ENCODE results near the gene SLC39A11. TPM values are rescaled to one million over a fixed set of nuclear protein-coding genes. Genes with fewer than 3 reads are reported as not detected.
A peak's percentile ranks its signal among the peaks of the same experiment; 100 is the strongest.

SLC39A11 gene
- total and polyA plus RNA-seq, 4 donors: 4.6 to 23.3 (median 11.4) TPM

DNA sequence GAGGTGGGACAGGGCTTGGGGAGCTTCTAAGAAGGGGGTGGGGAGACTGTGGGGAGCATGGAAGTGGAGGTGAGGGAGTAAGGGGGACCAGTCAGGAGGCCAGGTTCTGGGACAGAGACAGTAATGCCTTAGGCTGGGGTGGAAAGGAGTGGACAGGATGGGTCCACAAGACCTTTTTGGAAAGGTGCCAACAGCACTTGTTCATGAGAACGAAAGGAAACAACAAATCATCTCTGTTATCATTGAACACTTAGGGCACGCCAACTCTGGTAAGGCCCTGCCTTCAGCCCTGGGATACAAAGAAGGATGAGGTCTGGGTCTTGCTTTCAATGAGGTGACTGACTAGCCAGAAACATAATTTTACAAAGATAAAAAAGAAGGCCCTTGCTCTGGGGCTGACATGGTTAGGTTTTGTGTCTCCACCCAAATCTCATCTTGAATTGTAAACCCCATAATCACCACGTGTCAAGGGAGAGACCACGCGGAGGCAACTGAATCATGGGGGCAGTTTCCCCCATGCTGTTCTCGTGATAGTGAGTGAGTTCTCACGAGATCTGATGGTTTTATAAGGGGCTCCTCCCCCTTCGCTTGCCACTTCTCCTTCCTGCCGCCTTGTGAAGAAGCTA, 113.8 kb downstream of the SLC39A11 start:
- H3K36me3 ChIP-seq (ENCODE audit: control insufficient read depth, insufficient read depth, low read length): no peaks in the 10 kb centered on the region
- peaks cover 6% of the 10 kb centered on the region for H3K4me1 ChIP-seq (ENCODE audit: control insufficient read depth, insufficient read depth, low read length)
- H3K27me3 ChIP-seq (ENCODE audit: control insufficient read depth, insufficient read depth, low read length): no peaks in the 10 kb centered on the region
- no peak overlapping the region for H3K4me3 ChIP-seq (ENCODE audit: low read depth, low read length)
- H3K27ac ChIP-seq (ENCODE audit: low read depth, low read length): no peak overlapping the region
- no peaks in the 10 kb centered on the region for H3K9me3 ChIP-seq (ENCODE audit: control insufficient read depth, insufficient read depth, low read length)
- no peak for DNase-seq (ENCODE audit: low read depth in 4 of 6, low spot score in 6 of 6)
- WGBS (ENCODE audit: insufficient coverage): 90% methylated on average over 2 of the region's 9 CpGs

GRCh38 chr17:72977771-72978417, 114.6 kb downstream of the SLC39A11 start:
- H3K9me3 ChIP-seq (ENCODE audit: control insufficient read depth, insufficient read depth, low read length): no peaks in the 10 kb centered on the region
- H3K4me3 ChIP-seq (ENCODE audit: low read depth, low read length): no peak overlapping the region
- no peaks in the 10 kb centered on the region for H3K36me3 ChIP-seq (ENCODE audit: control insufficient read depth, insufficient read depth, low read length)
- no peaks in the 10 kb centered on the region for H3K27me3 ChIP-seq (ENCODE audit: control insufficient read depth, insufficient read depth, low read length)
- no peak overlapping the region for H3K27ac ChIP-seq (ENCODE audit: low read depth, low read length)
- no peak for DNase-seq (ENCODE audit: low read depth in 4 of 6, low spot score in 6 of 6)
- 69% methylated on average over 11 of the region's 20 CpGs for WGBS (ENCODE audit: insufficient coverage)
- H3K4me1 ChIP-seq (ENCODE audit: control insufficient read depth, insufficient read depth, low read length): peaks cover 6% of the 10 kb centered on the region

GRCh38 chr17:72976971-72977770, 115.3 kb downstream of the SLC39A11 start:
- 66% methylated on average over 5 of the region's 12 CpGs for WGBS (ENCODE audit: insufficient coverage)
- DNase-seq (ENCODE audit: low read depth in 4 of 6, low spot score in 6 of 6): peak in 1 of 6 donors; percentile 66
- Histone ChIP-seq H3K36me3 (ENCODE audit: control insufficient read depth, insufficient read depth, low read length) (no peaks in the 10 kb centered on the region), H3K4me1 (ENCODE audit: control insufficient read depth, insufficient read depth, low read length) (peaks cover 6% of the 10 kb centered on the region), H3K27me3 (ENCODE audit: control insufficient read depth, insufficient read depth, low read length) (no peaks in the 10 kb centered on the region), H3K4me3 (ENCODE audit: low read depth, low read length) (no peak overlapping the region), H3K9me3 (ENCODE audit: control insufficient read depth, insufficient read depth, low read length) (no peaks in the 10 kb centered on the region), H3K27ac (ENCODE audit: low read depth, low read length) (peak overlapping the region; percentile 61)

GRCh38 chr17:72975509-72975908, 117.0 kb downstream of the SLC39A11 start:
- peaks cover 13% of the 10 kb centered on the region for H3K4me1 ChIP-seq (ENCODE audit: control insufficient read depth, insufficient read depth, low read length)

DNA sequence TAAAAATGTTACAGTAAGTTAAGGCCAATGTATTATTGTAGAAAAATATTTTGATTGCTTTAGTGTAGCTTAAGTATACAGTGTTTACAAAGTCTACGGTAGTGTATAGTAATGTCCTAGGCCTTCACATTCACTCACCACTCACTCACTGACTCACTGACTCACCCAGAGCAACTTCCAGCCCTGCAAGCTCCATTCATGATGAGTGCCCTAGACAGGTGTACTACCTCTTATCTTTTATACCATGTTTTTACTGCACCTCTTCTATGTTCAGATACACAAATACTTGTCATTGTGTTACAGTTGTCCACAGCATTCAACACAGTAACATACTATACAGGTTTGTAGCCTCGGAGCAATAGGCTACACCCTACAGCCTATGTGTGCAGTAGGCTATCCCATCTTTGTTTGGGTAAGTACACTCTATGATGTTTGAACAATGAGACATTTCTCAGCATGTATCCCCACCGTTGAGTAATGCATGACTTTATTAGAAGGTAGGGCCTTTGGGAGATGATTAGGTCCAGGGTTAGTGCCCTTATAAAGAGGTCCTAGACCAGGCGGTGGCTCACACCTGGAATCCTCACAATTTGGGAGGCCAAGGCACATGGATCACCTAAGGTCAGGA, 117.8 kb downstream of the SLC39A11 start:
- Histone ChIP-seq H3K27me3 (ENCODE audit: control insufficient read depth, insufficient read depth, low read length) (no peaks in the 10 kb centered on the region), H3K4me3 (ENCODE audit: low read depth, low read length) (no peak overlapping the region), H3K4me1 (ENCODE audit: control insufficient read depth, insufficient read depth, low read length) (peaks cover 17% of the 10 kb centered on the region), H3K36me3 (ENCODE audit: control insufficient read depth, insufficient read depth, low read length) (no peaks in the 10 kb centered on the region), H3K27ac (ENCODE audit: low read depth, low read length) (no peak overlapping the region), H3K9me3 (ENCODE audit: control insufficient read depth, insufficient read depth, low read length) (no peaks in the 10 kb centered on the region)
- no peak for DNase-seq (ENCODE audit: low read depth in 4 of 6, low spot score in 6 of 6)
- WGBS (ENCODE audit: insufficient coverage): 100% methylated on average over 2 of the region's 4 CpGs

More at GRCh38 chr17:72975509-72975908, 117.0 kb downstream of the SLC39A11 start:
- Histone ChIP-seq H3K27me3 (ENCODE audit: control insufficient read depth, insufficient read depth, low read length) (no peaks in the 10 kb centered on the region), H3K27ac (ENCODE audit: low read depth, low read length) (no peak overlapping the region), H3K4me3 (ENCODE audit: low read depth, low read length) (no peak overlapping the region), H3K36me3 (ENCODE audit: control insufficient read depth, insufficient read depth, low read length) (no peaks in the 10 kb centered on the region), H3K9me3 (ENCODE audit: control insufficient read depth, insufficient read depth, low read length) (no peaks in the 10 kb centered on the region)
- WGBS (ENCODE audit: insufficient coverage): 83% methylated on average over 1 of the region's 2 CpGs
- DNase-seq (ENCODE audit: low read depth in 4 of 6, low spot score in 6 of 6): no peak

DNA sequence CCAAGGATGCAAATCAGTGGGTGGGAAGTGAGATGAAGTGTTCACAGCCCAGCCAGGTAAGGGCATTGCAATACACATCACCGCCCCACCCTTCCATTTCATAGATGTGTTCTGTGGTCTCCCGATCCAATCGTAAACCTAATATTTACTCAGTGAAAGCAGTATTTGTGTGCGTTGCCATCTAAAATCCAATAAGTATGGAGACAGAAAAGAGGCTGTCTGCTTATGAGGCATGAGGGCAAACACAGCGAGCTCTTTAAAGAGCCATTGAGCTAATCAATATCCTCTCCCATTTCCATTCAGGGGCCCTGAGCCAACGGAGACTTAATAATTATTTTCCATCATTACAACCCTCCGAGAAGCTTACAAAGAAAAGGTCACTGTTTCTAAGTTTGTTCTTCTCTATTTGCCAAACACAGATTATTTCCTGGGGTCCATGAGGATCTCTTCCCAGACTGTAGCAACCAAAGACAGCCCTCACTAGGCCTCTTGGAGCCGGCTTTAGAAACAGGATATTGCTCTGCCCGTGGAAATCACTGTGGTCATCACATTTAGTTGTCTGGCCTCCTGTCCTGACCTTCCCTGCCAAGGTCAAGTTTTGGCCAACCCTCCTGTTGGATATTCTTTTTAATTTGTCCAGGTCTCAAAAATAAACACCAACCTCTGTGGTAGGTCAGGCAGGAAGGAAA, 120.1 kb downstream of the SLC39A11 start:
- no peaks in the 10 kb centered on the region for H3K27me3 ChIP-seq (ENCODE audit: control insufficient read depth, insufficient read depth, low read length)
- no peaks in the 10 kb centered on the region for H3K36me3 ChIP-seq (ENCODE audit: control insufficient read depth, insufficient read depth, low read length)
- 70% methylated on average over 5 of the region's 9 CpGs for WGBS (ENCODE audit: insufficient coverage)
- peaks cover 18% of the 10 kb centered on the region for H3K4me1 ChIP-seq (ENCODE audit: control insufficient read depth, insufficient read depth, low read length)
- no peak overlapping the region for H3K4me3 ChIP-seq (ENCODE audit: low read depth, low read length)
- H3K9me3 ChIP-seq (ENCODE audit: control insufficient read depth, insufficient read depth, low read length): no peaks in the 10 kb centered on the region
- DNase-seq (ENCODE audit: low read depth in 4 of 6, low spot score in 6 of 6): peak in 1 of 6 donors; percentile 19
- H3K27ac ChIP-seq (ENCODE audit: low read depth, low read length): no peak overlapping the region

DNA sequence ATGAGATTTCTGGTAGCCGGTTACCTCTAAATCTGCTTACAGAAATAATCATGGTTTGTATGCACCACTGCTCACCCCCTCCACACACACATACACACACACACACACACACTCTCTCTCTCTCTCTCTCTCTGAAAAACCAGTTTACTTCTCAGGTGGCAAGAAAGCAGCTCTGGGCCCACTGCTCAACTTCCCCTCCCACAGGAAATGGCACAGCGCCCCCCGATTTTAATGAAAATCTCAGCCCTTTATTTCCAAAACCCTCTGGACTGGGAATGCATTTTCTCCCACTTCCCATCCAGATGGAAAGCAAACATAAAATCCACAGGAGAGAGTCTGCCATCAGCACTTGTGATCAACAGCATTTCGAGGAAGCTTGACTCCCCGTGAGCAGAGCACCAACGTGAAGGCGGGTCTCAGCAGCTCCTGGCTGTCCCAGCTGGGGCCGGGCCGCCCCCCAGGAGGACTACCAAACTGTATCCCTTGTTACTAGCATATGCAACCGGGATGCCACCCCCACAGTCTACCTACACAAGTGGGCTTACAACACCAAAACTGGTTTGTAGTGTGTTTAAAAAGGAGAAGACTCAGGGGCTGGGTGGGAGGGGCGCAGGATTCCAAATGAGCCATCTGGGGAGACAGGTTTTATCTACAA, 121.1 kb downstream of the SLC39A11 start:
- no peaks in the 10 kb centered on the region for H3K9me3 ChIP-seq (ENCODE audit: control insufficient read depth, insufficient read depth, low read length)
- WGBS (ENCODE audit: insufficient coverage): 70% methylated on average over 10 of the region's 11 CpGs
- H3K4me1 ChIP-seq (ENCODE audit: control insufficient read depth, insufficient read depth, low read length): peaks cover 12% of the 10 kb centered on the region
- H3K4me3 ChIP-seq (ENCODE audit: low read depth, low read length): no peak overlapping the region
- H3K27me3 ChIP-seq (ENCODE audit: control insufficient read depth, insufficient read depth, low read length): no peaks in the 10 kb centered on the region
- no peak overlapping the region for H3K27ac ChIP-seq (ENCODE audit: low read depth, low read length)
- H3K36me3 ChIP-seq (ENCODE audit: control insufficient read depth, insufficient read depth, low read length): no peaks in the 10 kb centered on the region
- peak in 2 of 6 donors; percentile 53 to 81 for DNase-seq (ENCODE audit: low read depth in 4 of 6, low spot score in 6 of 6)

- H3K27ac ChIP-seq (ENCODE audit: low read depth, low read length): no peak overlapping the region
- WGBS (ENCODE audit: insufficient coverage): 88% methylated on average over 7 of the region's 10 CpGs
- H3K4me3 ChIP-seq (ENCODE audit: low read depth, low read length): no peak overlapping the region
- no peaks in the 10 kb centered on the region for H3K27me3 ChIP-seq (ENCODE audit: control insufficient read depth, insufficient read depth, low read length)
- H3K4me1 ChIP-seq (ENCODE audit: control insufficient read depth, insufficient read depth, low read length): peaks cover 12% of the 10 kb centered on the region
- H3K9me3 ChIP-seq (ENCODE audit: control insufficient read depth, insufficient read depth, low read length): no peaks in the 10 kb centered on the region
- DNase-seq (ENCODE audit: low read depth in 4 of 6, low spot score in 6 of 6): no peak
- no peaks in the 10 kb centered on the region for H3K36me3 ChIP-seq (ENCODE audit: control insufficient read depth, insufficient read depth, low read length)
Observed at GRCh38 chr17:72970797-72971196, 121.7 kb downstream of the SLC39A11 start.

DNA sequence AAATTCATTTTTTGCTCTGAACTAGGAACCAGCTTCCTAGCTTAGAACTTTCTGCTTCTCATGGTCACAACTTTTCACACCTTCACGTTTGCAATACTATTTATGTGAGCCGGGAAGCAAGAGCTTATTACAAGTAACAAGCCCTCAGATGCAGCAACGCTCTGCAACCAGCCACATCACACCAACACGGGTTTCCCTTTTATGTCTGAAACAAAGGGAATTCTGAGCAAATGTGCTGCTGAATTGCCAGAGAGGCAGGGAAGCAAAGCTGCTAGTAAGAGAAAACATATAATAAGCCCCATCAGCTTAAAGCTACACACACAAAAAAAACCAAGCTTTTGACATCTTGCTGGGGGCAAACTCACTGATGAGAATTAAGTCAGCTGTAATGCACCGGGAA, 122.2 kb downstream of the SLC39A11 start:
- peaks cover 12% of the 10 kb centered on the region for H3K4me1 ChIP-seq (ENCODE audit: control insufficient read depth, insufficient read depth, low read length)
- H3K36me3 ChIP-seq (ENCODE audit: control insufficient read depth, insufficient read depth, low read length): no peaks in the 10 kb centered on the region
- H3K27ac ChIP-seq (ENCODE audit: low read depth, low read length): no peak overlapping the region
- H3K4me3 ChIP-seq (ENCODE audit: low read depth, low read length): no peak overlapping the region
- peak in 2 of 6 donors; percentile 77 to 87 for DNase-seq (ENCODE audit: low read depth in 4 of 6, low spot score in 6 of 6)
- WGBS (ENCODE audit: insufficient coverage): 25% methylated on average over 2 of the region's 5 CpGs
- no peaks in the 10 kb centered on the region for H3K27me3 ChIP-seq (ENCODE audit: control insufficient read depth, insufficient read depth, low read length)
- no peaks in the 10 kb centered on the region for H3K9me3 ChIP-seq (ENCODE audit: control insufficient read depth, insufficient read depth, low read length)
